ENCODE data around the gene PHOSPHO2. TPM values are rescaled to one million over a fixed set of nuclear protein-coding genes. Genes with fewer than 3 reads are reported as not detected.

The PHOSPHO2 gene
- total RNA-seq, 4 donors from 2014 or later = 12.1 to 20.0 (median 13.2) TPM

DNA sequence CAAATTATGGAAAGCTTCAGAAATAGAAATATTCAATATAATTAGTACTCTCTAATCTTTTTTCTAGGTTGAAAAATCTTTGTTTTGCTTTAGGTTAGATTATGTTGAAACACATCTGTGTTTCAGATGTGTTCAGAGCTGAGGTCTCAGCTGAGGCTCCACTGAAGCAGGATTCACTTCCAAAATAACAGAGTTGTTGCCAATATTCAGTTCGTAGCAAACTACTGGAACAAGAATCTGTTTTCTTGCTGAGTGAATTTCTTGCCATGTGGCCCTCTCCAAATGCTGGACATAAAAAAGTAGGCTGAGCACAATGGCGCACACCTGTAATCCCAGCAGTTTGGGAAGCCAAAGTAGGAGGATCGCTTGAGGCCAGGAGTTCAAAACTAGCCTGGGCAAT, 8.7 kb downstream of the PHOSPHO2 start:
- H3K4me1 ChIP-seq = peaks cover 11 to 13% of the 10 kb centered on the region in 2 donors
- TF ChIP-seq, protein P1, sequence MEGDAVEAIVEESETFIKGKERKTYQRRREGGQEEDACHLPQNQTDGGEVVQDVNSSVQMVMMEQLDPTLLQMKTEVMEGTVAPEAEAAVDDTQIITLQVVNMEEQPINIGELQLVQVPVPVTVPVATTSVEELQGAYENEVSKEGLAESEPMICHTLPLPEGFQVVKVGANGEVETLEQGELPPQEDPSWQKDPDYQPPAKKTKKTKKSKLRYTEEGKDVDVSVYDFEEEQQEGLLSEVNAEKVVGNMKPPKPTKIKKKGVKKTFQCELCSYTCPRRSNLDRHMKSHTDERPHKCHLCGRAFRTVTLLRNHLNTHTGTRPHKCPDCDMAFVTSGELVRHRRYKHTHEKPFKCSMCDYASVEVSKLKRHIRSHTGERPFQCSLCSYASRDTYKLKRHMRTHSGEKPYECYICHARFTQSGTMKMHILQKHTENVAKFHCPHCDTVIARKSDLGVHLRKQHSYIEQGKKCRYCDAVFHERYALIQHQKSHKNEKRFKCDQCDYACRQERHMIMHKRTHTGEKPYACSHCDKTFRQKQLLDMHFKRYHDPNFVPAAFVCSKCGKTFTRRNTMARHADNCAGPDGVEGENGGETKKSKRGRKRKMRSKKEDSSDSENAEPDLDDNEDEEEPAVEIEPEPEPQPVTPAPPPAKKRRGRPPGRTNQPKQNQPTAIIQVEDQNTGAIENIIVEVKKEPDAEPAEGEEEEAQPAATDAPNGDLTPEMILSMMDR (IDR thresholded peaks at IDR 0.05) = no peak
- no peak for TF ChIP-seq POLR2A (IDR thresholded peaks at IDR 0.05)
- DNase-seq = no peak
- no peaks in the 10 kb centered on the region for H3K27me3 ChIP-seq
- no peak overlapping the region for H3K4me3 ChIP-seq (replicated peaks in 1 of 3)
- H3K9me3 ChIP-seq = no peaks in the 10 kb centered on the region
- H3K36me3 ChIP-seq = no peaks in the 10 kb centered on the region
- WGBS, 2 donors = 56 to 82% methylated on average over 3 of the region's 3 CpGs
- intact Hi-C loops (cut with DNase I) = loop anchor here (5.0 kb wide), 1 partner anchor 101 kb away; no protein-coding TSS in a partner anchor
- no peak overlapping the region for H3K27ac ChIP-seq

DNA sequence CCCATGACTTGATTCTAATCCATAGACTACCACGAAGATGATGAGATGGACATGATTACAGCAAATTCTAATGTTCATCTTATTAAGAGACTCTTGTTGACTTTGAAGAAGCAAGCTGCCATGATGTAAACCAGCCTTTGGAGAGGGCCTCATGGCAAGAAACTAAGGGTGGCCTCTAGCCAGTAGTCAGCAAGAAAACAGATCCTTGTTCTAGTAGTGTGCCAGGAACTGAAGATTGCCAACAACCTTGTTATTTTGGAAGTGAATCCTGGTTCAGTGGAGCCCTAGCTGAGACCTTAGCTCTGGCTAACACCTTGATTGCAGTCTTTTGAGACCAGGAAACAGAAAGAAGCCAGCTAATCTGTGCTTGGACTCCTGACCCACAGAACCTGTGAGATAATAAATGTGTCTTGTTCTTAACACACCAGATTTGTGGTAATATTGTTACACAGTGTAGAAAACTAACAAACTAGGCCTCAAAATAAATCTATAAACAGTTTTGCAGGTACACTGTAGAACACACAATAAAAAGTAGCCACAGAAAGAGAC, 10.0 kb downstream of the PHOSPHO2 start:
- DNase-seq = no peak
- Histone ChIP-seq H3K4me3 (replicated peaks in 1 of 3) (no peak overlapping the region), H3K9me3 (no peaks in the 10 kb centered on the region), H3K4me1 (peaks cover 11 to 13% of the 10 kb centered on the region in 2 donors), H3K27me3 (no peaks in the 10 kb centered on the region), H3K27ac (no peak overlapping the region), H3K36me3 (no peaks in the 10 kb centered on the region)
- TF ChIP-seq, protein P1 (IDR thresholded peaks at IDR 0.05) = no peak
- no peak for TF ChIP-seq POLR2A (IDR thresholded peaks at IDR 0.05)
- 93 to 100% methylated on average over 1 of the region's 1 CpG for WGBS, 2 donors
- intact Hi-C loops (cut with DNase I) = loop anchor here (5.0 kb wide), 1 partner anchor 102 kb away; no protein-coding TSS in a partner anchor

DNA sequence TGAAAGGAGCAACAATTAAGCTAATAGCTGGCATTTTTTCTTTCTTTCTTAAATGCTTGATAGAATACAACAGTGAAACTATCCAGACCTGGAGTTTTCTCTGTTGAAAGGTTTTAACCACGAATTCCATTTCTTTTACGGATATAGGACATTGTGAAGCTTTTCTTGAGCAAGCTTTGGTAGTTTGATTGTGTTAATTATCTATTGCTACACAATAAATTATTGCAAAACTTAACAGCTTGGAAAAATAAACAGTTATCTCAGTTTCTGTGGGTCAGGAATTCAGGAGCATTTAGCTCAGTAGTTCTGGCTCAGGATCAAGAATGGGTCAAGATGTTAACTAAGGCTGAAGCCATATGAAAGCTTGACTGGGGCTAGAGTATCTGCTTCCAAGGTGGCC, 11.7 kb downstream of the PHOSPHO2 start:
- Histone ChIP-seq H3K27ac (peak overlapping the region; percentile 1 to 59 (median 30)), H3K9me3 (no peaks in the 10 kb centered on the region), H3K36me3 (no peaks in the 10 kb centered on the region), H3K27me3 (no peaks in the 10 kb centered on the region), H3K4me1 (peaks cover 11 to 13% of the 10 kb centered on the region in 2 donors), H3K4me3 (replicated peaks in 1 of 3) (no peak overlapping the region)
- no peak for DNase-seq
- TF ChIP-seq, protein P1 (IDR thresholded peaks at IDR 0.05) = no peak
- no peak for TF ChIP-seq POLR2A (IDR thresholded peaks at IDR 0.05)
- WGBS, 2 donors = 46 to 57% methylated on average over 2 of the region's 2 CpGs
- intact Hi-C loops (cut with DNase I) = no loop called here

DNA sequence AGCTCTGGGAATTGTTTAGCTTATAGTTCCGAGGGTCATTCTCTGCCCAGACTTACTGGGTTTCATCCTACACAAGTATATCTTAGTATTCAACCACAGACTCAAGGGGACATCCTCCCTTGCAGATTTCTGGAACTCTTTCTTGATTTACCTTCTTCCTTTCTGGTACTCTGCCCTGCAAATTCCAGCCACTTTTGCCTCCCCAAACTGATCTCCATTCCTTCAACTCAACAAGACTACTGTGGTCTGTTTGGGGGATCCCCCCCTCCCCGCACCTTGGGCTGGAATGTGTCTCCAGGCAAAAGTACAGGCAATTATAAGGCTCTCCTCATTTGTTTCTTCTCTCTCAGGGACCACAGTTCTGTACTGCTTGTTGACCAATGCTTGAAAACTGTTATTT, 13.4 kb downstream of the PHOSPHO2 start:
- WGBS, 2 donors = 61 to 72% methylated on average over 2 of the region's 2 CpGs
- H3K27ac ChIP-seq = no peak overlapping the region
- H3K27me3 ChIP-seq = no peaks in the 10 kb centered on the region

DNA sequence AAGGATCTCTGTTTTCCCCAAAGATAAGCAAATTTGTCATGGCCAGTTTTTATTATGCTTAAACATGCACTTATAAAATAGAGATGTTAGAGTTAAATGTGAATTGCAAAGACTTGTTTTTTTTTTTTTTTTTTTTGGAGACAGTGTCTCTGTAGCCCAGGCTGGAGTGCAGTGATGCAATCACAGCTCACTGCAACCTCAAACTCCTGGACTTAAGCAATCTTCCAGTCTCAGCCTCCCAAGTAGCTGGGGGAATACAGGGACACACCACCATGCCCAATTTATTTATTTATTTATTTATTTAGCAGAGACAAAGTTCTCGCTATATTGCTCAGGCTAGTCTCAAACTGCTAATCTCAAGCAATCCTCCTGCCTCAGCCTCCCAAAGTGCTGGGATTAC, 15.1 kb downstream of the PHOSPHO2 start:
- peaks cover 8 to 13% of the 10 kb centered on the region in 2 donors for H3K4me1 ChIP-seq
- intact Hi-C loops (cut with DNase I) = no loop called here
- no peak overlapping the region for H3K27ac ChIP-seq
- no peaks in the 10 kb centered on the region for H3K36me3 ChIP-seq
- no peak for DNase-seq
- H3K4me3 ChIP-seq (replicated peaks in 1 of 3) = no peak overlapping the region
- H3K27me3 ChIP-seq = no peaks in the 10 kb centered on the region
- no peaks in the 10 kb centered on the region for H3K9me3 ChIP-seq
- 95 to 100% methylated on average over 1 of the region's 1 CpG for WGBS, 2 donors
- TF ChIP-seq, protein P1 (IDR thresholded peaks at IDR 0.05) = no peak
- no peak for TF ChIP-seq POLR2A (IDR thresholded peaks at IDR 0.05)

More for the DNA sequence above, 13.4 kb downstream of the PHOSPHO2 start:
- intact Hi-C loops (cut with DNase I) = no loop called here
- Histone ChIP-seq H3K9me3 (no peaks in the 10 kb centered on the region), H3K4me1 (peaks cover 11 to 13% of the 10 kb centered on the region in 2 donors), H3K4me3 (replicated peaks in 1 of 3) (no peak overlapping the region), H3K36me3 (no peaks in the 10 kb centered on the region)
- no peak for DNase-seq
- TF ChIP-seq, protein P1 (IDR thresholded peaks at IDR 0.05) = no peak

Measured in thyroid gland (tissue), 4 donors.